NK-92 treated with Interleukin-12 subunit alpha and Interleukin-12 subunit beta, amount 100 ng/mL, for 24 hours (cell line): ENCODE measurements around the gene WDR81.
A peak's percentile ranks its signal among the peaks of the same experiment; 100 is the strongest.
"Not testable (repeated sequence)": the region's sequence is repeated elsewhere in the genome, so short reads cannot be mapped to it uniquely, and the experiment has no call there.

Experiments used
- DNase-seq: peaks from one replicate; lab custom pipeline; 2025; lab: John Stamatoyannopoulos, UW

WDR81 gene

GRCh38 chr17:1724351-1724868 lies at the start of gene WDR81:
TSS of gene WDR81 (plus strand) at chr17:1724704. CDS start at chr17:1724960, 256 bp downstream.
- peak; percentile 56 for DNase-seq

GRCh38 chr17:1676401-1676800 lies 48.1 kb upstream of the WDR81 start:
- DNase-seq, result no peak

GRCh38 chr17:1683459-1683858 lies 41.0 kb upstream of the WDR81 start:
- DNase-seq, result no peak

- peak; percentile 82 for DNase-seq
Observed at GRCh38 chr17:1684378-1685189, 39.9 kb upstream of the WDR81 start, which contains the start of gene PRPF8. TSS of gene PRPF8 (minus strand) at chr17:1684867. CDS start at chr17:1684571, 296 bp downstream.

GRCh38 chr17:1686086-1686485 lies 38.4 kb upstream of the WDR81 start:
- DNase-seq, result no peak

GRCh38 chr17:1688405-1688804 lies 36.1 kb upstream of the WDR81 start:
- DNase-seq, result not testable (repeated sequence)

- DNase-seq, result no peak
Observed at GRCh38 chr17:1690544-1691221, 33.8 kb upstream of the WDR81 start.

- DNase-seq, result no peak
Observed at GRCh38 chr17:1693339-1693738, 31.2 kb upstream of the WDR81 start.

- DNase-seq, result no peak
Observed at GRCh38 chr17:1695365-1695764, 29.1 kb upstream of the WDR81 start.

- DNase-seq, result no peak
Observed at GRCh38 chr17:1697681-1698080, 26.8 kb upstream of the WDR81 start.

GRCh38 chr17:1699891-1700290 lies 24.6 kb upstream of the WDR81 start:
- not testable (repeated sequence) for DNase-seq

GRCh38 chr17:1703063-1703462 lies 21.4 kb upstream of the WDR81 start:
- no peak for DNase-seq

- no peak for DNase-seq
Observed at GRCh38 chr17:1705004-1705403, 19.5 kb upstream of the WDR81 start.

GRCh38 chr17:1707107-1707506 lies 17.4 kb upstream of the WDR81 start:
- DNase-seq, result no peak

- not testable (repeated sequence) for DNase-seq
Observed at GRCh38 chr17:1708791-1709346, 15.6 kb upstream of the WDR81 start.

- DNase-seq, result no peak
Observed at GRCh38 chr17:1709403-1709951, 15.0 kb upstream of the WDR81 start.

GRCh38 chr17:1709971-1710806 lies 14.3 kb upstream of the WDR81 start, which contains the start of gene TLCD2:
TSS of gene TLCD2 (minus strand) at chr17:1710377. CDS start at chr17:1710242, 135 bp downstream.
- no peak for DNase-seq

- no peak for DNase-seq
Observed at GRCh38 chr17:1710807-1711553, 13.5 kb upstream of the WDR81 start.

GRCh38 chr17:1711804-1712203 lies 12.7 kb upstream of the WDR81 start:
- no peak for DNase-seq

- DNase-seq, result no peak
Observed at GRCh38 chr17:1712271-1712670, 12.2 kb upstream of the WDR81 start.
